HepG2 (cell line): Measurements from ENCODE around the gene LAPTM4A. TPM values are rescaled to one million over a fixed set of nuclear protein-coding genes. Genes with fewer than 3 reads are reported as not detected.

Experiments used
- ATAC-seq: fragments of 200-7000 bp; cut with Tn5 transposase; 3 replicates; pipeline ENCODE4 v1.9.1; 2020; ENCODE audit warnings: mild to moderate bottlenecking, moderate library complexity
- BruUV-seq: library from RNA; stranded (reverse); fragments of 400-500 nt; replicated peaks from 2 replicates; lab custom pipeline; 2021; lab: Mats Ljungman, UMichigan
- CTCF ChIA-PET: fragments of 300-600 bp; formaldehyde crosslinking; extraction: SDS; loops from one replicate; lab custom pipeline; 2021; ENCODE audit warnings: low total read pairs, inconsistent platforms, low intra/inter-chr PET ratio; lab: Yijun Ruan, JAX
- POLR2A ChIA-PET: fragments of 350-600 bp; sonication (Branson Sonifier 250); formaldehyde crosslinking; loops from one replicate; lab custom pipeline; 2020; ENCODE audit warnings: antibody characterized with exemption, inconsistent platforms; lab: Yijun Ruan, JAX
- DNase-seq: peaks from one replicate; pipeline ENCODE4 v3.0.0-alpha.2; 2015; ENCODE audit warnings: low spot score
- FAIRE-seq: peaks from 3 replicates; lab custom pipeline; 2011; peaks lifted over from hg19 to GRCh38; lab: Jason Lieb, UNC
- H2AFZ ChIP-seq: one replicate; pipeline ENCODE4 v1.6.1; 2011; ENCODE audit warnings: low read length, inconsistent platforms
- H3K27ac ChIP-seq: fragments of 300-600 bp; 3 replicates; pipeline ENCODE4 v1.8.0; 2011; ENCODE audit warnings: mixed run types, mild to moderate bottlenecking, mixed read lengths, low read length, inconsistent platforms; ENCODE audit not compliant: insufficient read depth; ENCODE audit errors: extremely low read length
- H3K27me3 ChIP-seq, 2 experiments: fragments of 200-600 bp in 1 of 2; 2 replicates in 1 of 2; 3 replicates in 1 of 2; pipeline versions ENCODE4 v1.6.0 to v1.8.0; 2011; ENCODE audit warnings: low read length in 2 of 2, mild to moderate bottlenecking in 2 of 2, moderate library complexity in 2 of 2, inconsistent platforms in 1 of 2; ENCODE audit not compliant: insufficient read depth in 2 of 2, control insufficient read depth in 1 of 2
- H3K36me3 ChIP-seq, 2 experiments: fragments of 200-600 bp in 1 of 2; replicated peaks in 1 of 2; 2 replicates in 1 of 2; 3 replicates in 1 of 2; pipeline versions ENCODE4 v1.5.1 to v1.8.0; 2011; ENCODE audit warnings: low read length in 2 of 2, inconsistent platforms in 1 of 2; ENCODE audit not compliant: insufficient read depth in 2 of 2, control insufficient read depth in 1 of 2
- H3K4me1 ChIP-seq: 2 replicates; pipeline ENCODE4 v1.5.1; 2012; ENCODE audit warnings: low read length, inconsistent platforms; ENCODE audit not compliant: insufficient read depth
- H3K4me2 ChIP-seq: 2 replicates; pipeline ENCODE4 v1.6.0; 2011; ENCODE audit warnings: low read depth, low read length, inconsistent platforms
- H3K4me3 ChIP-seq, 3 experiments: fragments of 200-600 bp in 1 of 3; sonication (generic), shearing (Covaris generic) in 1 of 3; replicated peaks in 1 of 3; 2 replicates each; pipeline ENCODE4 v1.5.1; 2011 to 2016; ENCODE audit warnings: low read length in 3 of 3, inconsistent platforms in 2 of 3, low read depth in 2 of 3, mild to moderate bottlenecking in 2 of 3, control low read depth in 1 of 3, mixed read lengths in 1 of 3; ENCODE audit not compliant: insufficient read depth in 1 of 3
- H3K79me2 ChIP-seq: one replicate; pipeline ENCODE4 v1.6.1; 2011; ENCODE audit warnings: low read length, inconsistent platforms; ENCODE audit not compliant: insufficient read depth
- H3K9ac ChIP-seq: 2 replicates; pipeline ENCODE4 v1.6.0; 2011; ENCODE audit warnings: mild to moderate bottlenecking, low read depth, low read length, inconsistent platforms; ENCODE audit not compliant: insufficient read depth
- H3K9me3 ChIP-seq: 2 replicates; pipeline ENCODE4 v1.5.1; 2012; ENCODE audit warnings: mild to moderate bottlenecking, low read length
- H4K20me1 ChIP-seq: 2 replicates; pipeline ENCODE4 v1.6.0; 2011; ENCODE audit warnings: inconsistent platforms, mild to moderate bottlenecking, low read length, moderate library complexity; ENCODE audit not compliant: insufficient read depth
- CCAR2 ChIP-seq: fragments of 200-400 bp; formaldehyde crosslinking; optimal IDR thresholded peaks from 2 replicates; pipeline ENCODE3; 2018; ENCODE audit warnings: low read depth, mild to moderate bottlenecking, low read length, moderate library complexity
- HCFC1 ChIP-seq: fragments of 150-350 bp; IDR thresholded peaks from 2 replicates; pipeline ENCODE4 v1.6.1; 2014; ENCODE audit warnings: low read depth, low read length
- KDM5A ChIP-seq: fragments of 200-600 bp; sonication (generic); IDR thresholded peaks from 2 replicates; pipeline ENCODE4 v1.7.0; 2018; ENCODE audit warnings: antibody characterized with exemption, mild to moderate bottlenecking, low read length, borderline replicate concordance
- KDM5B ChIP-seq: sonication (generic); formaldehyde crosslinking; IDR thresholded peaks from 2 replicates; pipeline ENCODE4 v1.4.0; 2020; ENCODE audit warnings: missing genetic modification reagents, mild to moderate bottlenecking, borderline replicate concordance
- MTF2 ChIP-seq: sonication (generic); formaldehyde crosslinking; IDR thresholded peaks from 2 replicates; pipeline ENCODE4 v1.5.0; 2020; ENCODE audit warnings: missing genetic modification reagents, borderline replicate concordance
- MYNN ChIP-seq: sonication (generic); formaldehyde crosslinking; IDR thresholded peaks from 2 replicates; pipeline ENCODE4 v1.4.0; 2020; ENCODE audit warnings: mild to moderate bottlenecking, low read depth, missing genetic modification reagents
- PAWR ChIP-seq: sonication (generic); formaldehyde crosslinking; IDR thresholded peaks from 2 replicates; pipeline ENCODE4 v1.4.0; 2020; ENCODE audit warnings: missing genetic modification reagents, mild to moderate bottlenecking, borderline replicate concordance
- U2AF2 ChIP-seq: fragments of 200-400 bp; formaldehyde crosslinking; IDR thresholded peaks from 2 replicates; pipeline ENCODE4 v1.6.1; 2017; ENCODE audit warnings: low read depth, mild to moderate bottlenecking, low read length
- ZFP82 ChIP-seq: sonication (generic); formaldehyde crosslinking; IDR thresholded peaks from 2 replicates; pipeline ENCODE4 v1.5.1; 2020; ENCODE audit warnings: mild to moderate bottlenecking, missing genetic modification reagents, borderline replicate concordance
- ZNF138 ChIP-seq: sonication (generic); formaldehyde crosslinking; IDR thresholded peaks from 2 replicates; pipeline ENCODE4 v1.5.0; 2020; ENCODE audit warnings: mild to moderate bottlenecking, low read depth, missing genetic modification reagents
- ZNF225 ChIP-seq: sonication (generic); formaldehyde crosslinking; IDR thresholded peaks from 2 replicates; pipeline ENCODE4 v1.4.0; 2020; ENCODE audit warnings: mild to moderate bottlenecking, missing genetic modification reagents
- ZNF24 ChIP-seq: fragments of 450-650 bp; IDR thresholded peaks from 2 replicates; pipeline ENCODE4 v1.6.1; 2017; ENCODE audit warnings: antibody characterized with exemption, mild to moderate bottlenecking
- ZNF263 ChIP-seq: sonication (generic); formaldehyde crosslinking; IDR thresholded peaks from 2 replicates; pipeline ENCODE4 v1.4.0; 2020; ENCODE audit warnings: missing genetic modification reagents
- ZNF331 ChIP-seq: sonication (generic); formaldehyde crosslinking; IDR thresholded peaks from 2 replicates; pipeline ENCODE4 v1.4.0; 2020; ENCODE audit warnings: missing genetic modification reagents
- ZNF552 ChIP-seq: sonication (generic); formaldehyde crosslinking; IDR thresholded peaks from 2 replicates; pipeline ENCODE4 v1.9.0; 2022; ENCODE audit warnings: missing genetic modification reagents, mild to moderate bottlenecking, borderline replicate concordance
- ZNF556 ChIP-seq: sonication (generic); formaldehyde crosslinking; IDR thresholded peaks from 2 replicates; pipeline ENCODE4 v1.4.0; 2020; ENCODE audit warnings: mild to moderate bottlenecking, missing genetic modification reagents, borderline replicate concordance
- ZNF564 ChIP-seq: sonication (generic); formaldehyde crosslinking; IDR thresholded peaks from 2 replicates; pipeline ENCODE4 v1.8.1; 2023; ENCODE audit warnings: mild to moderate bottlenecking, missing genetic modification reagents
- ZNF644 ChIP-seq: IDR thresholded peaks from 2 replicates; pipeline ENCODE4 v1.6.1; 2016; ENCODE audit warnings: low read depth
- WGBS: methylation state at CpG from one replicate; pipeline ENCODE4 v1.1.6; 2017; ENCODE audit warnings: low lambda C conversion rate; 5-methylcytosine and 5-hydroxymethylcytosine counted together
- in situ Hi-C: cut with HindIII; loops from 2 replicates; pipeline ENCODE4 v1.10.0; 2017; ENCODE audit warnings: low pct_unique_long_range_greater_than_20kb; ENCODE audit not compliant: extremely low pct_ligation_motif_present
- intact Hi-C: fragments of 100-400 bp; cut with micrococcal nuclease; formaldehyde crosslinking; loops from one replicate; pipeline ENCODE4 v1.10.0; 2022; ENCODE audit not compliant: unreplicated experiment
- polyA plus RNA-seq, 8 experiments: library from polyadenylated mRNA; depleted of rRNA in 3 of 8; stranded (reverse) in 7 of 8; unstranded in 1 of 8; fragments of >200 nt; fragmentation: Illumina TruSeq in 4 of 8; extraction: Trizol in 4 of 8; gene quantifications; 2 replicates each; pipeline versions ENCODE4 v1.2.1 to v1.2.3, GENCODE V29; 2011 to 2016; ENCODE audit warnings: low read depth in 4 of 8, missing spikeins in 1 of 8, mixed read lengths in 1 of 8; ENCODE audit not compliant: insufficient read depth in 1 of 8
- total RNA-seq, 5 experiments: library from RNA; depleted of rRNA; stranded (reverse); fragments of >200 nt; fragmentation: Illumina TruSeq; extraction: Trizol; gene quantifications; 2 replicates each; pipeline ENCODE4 v1.2.3, GENCODE V29; 2016; ENCODE audit warnings: low read depth in 1 of 5
- TF ChIP-seq, protein P1 (sequence below): sonication (generic); formaldehyde crosslinking; IDR thresholded peaks from 2 replicates; pipeline ENCODE4 v1.8.0; 2022; ENCODE audit warnings: mild to moderate bottlenecking, missing genetic modification reagents
- TF ChIP-seq, protein P2 (sequence below): sonication (generic); formaldehyde crosslinking; conservative IDR thresholded peaks from 2 replicates; pipeline ENCODE4 v1.8.1; 2023; ENCODE audit warnings: missing genetic modification reagents
- TF ChIP-seq, protein P3 (sequence below): sonication (generic); formaldehyde crosslinking; IDR thresholded peaks from 2 replicates; pipeline ENCODE4 v1.4.0; 2020; ENCODE audit warnings: mild to moderate bottlenecking, missing genetic modification reagents
- TF ChIP-seq, protein P4 (sequence below): sonication (generic); formaldehyde crosslinking; IDR thresholded peaks from 2 replicates; pipeline ENCODE4 v1.4.0; 2020; ENCODE audit warnings: missing genetic modification reagents, mild to moderate bottlenecking, borderline replicate concordance

The LAPTM4A gene
- total and polyA plus RNA-seq, 2 of the 13 experiments (the other 11 are each of a cell fraction or from before 2014, with no cell fraction given) = 116 to 558 TPM

DNA sequence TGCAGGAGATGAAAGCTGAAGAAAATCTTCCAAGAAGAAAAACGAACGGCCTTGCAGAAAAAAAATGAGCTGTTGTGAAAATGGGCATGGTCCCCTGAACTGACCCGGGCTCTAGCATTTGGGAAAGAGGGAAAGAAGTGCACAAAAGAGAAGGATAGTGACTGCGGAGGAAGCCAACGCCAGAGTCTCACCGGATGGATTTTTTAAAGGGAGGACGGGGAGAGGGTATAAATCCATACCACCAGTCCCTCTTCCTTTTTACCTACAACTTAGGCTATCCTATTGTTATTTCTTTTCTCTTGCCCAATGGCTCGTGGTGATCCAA lies 62.1 kb downstream of the LAPTM4A start:
- 2% methylated on average over 8 of the region's 8 CpGs for WGBS
- Histone ChIP-seq H3K4me2 (peak overlapping the region; percentile 92), H3K79me2 (peaks cover 22% of the 10 kb centered on the region), H3K9ac (peak overlapping the region; percentile 69), H3K4me3 (peak overlapping the region; percentile 75 to 90 (median 78)), H3K27me3 (no peaks in the 10 kb centered on the region; a peak in 1 of 5 replicates), H3K36me3 (peaks cover 3 to 8% of the 10 kb centered on the region in 2 experiments; a peak in 4 of 5 replicates), H3K27ac (peak overlapping the region; percentile 70), H3K9me3 (no peaks in the 10 kb centered on the region), H2AFZ (peak overlapping the region; percentile 55), H3K4me1 (peaks cover 30% of the 10 kb centered on the region), H4K20me1 (no peaks in the 10 kb centered on the region)
- BruUV-seq = no TSS peak
- in situ Hi-C loops = no loop called here
- CTCF ChIA-PET = interaction anchor here (2.0 kb wide), 1 partner anchor 109 kb away, joined by 5 read pairs; no protein-coding TSS in a partner anchor
- DNase-seq (no peak), ATAC-seq (peak; percentile 19), FAIRE-seq (no peak)
- POLR2A ChIA-PET = interaction anchor here (0.5 to 2.0 kb wide), 9 partner anchors 18 to 236 kb away, joined by 3 to 28 read pairs (median 8); partner anchors contain the start of genes LAPTM4A and TTC32
- intact Hi-C loops = no loop called here
- 0 out of 2 replicates have a peak, but pooled peaks have one; percentile 4 for TF ChIP-seq PAWR (CRISPR knock-in tag)
- TF ChIP-seq KDM5A = peak; percentile 26; the same call in 1 of the 2 replicates
- no peak for TF ChIP-seq MTF2 (CRISPR knock-in tag)
- no peak for TF ChIP-seq KDM5B
- TF ChIP-seq ZNF331 = peak; percentile 10; the same call in 1 of the 2 replicates
- TF ChIP-seq, protein P1, sequence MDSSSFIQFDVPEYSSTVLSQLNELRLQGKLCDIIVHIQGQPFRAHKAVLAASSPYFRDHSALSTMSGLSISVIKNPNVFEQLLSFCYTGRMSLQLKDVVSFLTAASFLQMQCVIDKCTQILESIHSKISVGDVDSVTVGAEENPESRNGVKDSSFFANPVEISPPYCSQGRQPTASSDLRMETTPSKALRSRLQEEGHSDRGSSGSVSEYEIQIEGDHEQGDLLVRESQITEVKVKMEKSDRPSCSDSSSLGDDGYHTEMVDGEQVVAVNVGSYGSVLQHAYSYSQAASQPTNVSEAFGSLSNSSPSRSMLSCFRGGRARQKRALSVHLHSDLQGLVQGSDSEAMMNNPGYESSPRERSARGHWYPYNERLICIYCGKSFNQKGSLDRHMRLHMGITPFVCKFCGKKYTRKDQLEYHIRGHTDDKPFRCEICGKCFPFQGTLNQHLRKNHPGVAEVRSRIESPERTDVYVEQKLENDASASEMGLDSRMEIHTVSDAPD (CRISPR knock-in tag) = no peak
- TF ChIP-seq CCAR2 = no peak
- TF ChIP-seq, protein P2, sequence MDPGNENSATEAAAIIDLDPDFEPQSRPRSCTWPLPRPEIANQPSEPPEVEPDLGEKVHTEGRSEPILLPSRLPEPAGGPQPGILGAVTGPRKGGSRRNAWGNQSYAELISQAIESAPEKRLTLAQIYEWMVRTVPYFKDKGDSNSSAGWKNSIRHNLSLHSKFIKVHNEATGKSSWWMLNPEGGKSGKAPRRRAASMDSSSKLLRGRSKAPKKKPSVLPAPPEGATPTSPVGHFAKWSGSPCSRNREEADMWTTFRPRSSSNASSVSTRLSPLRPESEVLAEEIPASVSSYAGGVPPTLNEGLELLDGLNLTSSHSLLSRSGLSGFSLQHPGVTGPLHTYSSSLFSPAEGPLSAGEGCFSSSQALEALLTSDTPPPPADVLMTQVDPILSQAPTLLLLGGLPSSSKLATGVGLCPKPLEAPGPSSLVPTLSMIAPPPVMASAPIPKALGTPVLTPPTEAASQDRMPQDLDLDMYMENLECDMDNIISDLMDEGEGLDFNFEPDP = 0 out of 2 replicates have a peak, but pooled peaks have one; percentile 52
- no peak for TF ChIP-seq ZNF138
- TF ChIP-seq, protein P3, sequence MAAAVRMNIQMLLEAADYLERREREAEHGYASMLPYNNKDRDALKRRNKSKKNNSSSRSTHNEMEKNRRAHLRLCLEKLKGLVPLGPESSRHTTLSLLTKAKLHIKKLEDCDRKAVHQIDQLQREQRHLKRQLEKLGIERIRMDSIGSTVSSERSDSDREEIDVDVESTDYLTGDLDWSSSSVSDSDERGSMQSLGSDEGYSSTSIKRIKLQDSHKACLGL (CRISPR knock-in tag) = no peak
- 0 out of 2 replicates have a peak, but pooled peaks have one; percentile 5 for TF ChIP-seq ZNF564
- TF ChIP-seq ZNF556 (CRISPR knock-in tag) = no peak
- no peak for TF ChIP-seq ZNF552 (CRISPR knock-in tag)
- TF ChIP-seq, protein P4, sequence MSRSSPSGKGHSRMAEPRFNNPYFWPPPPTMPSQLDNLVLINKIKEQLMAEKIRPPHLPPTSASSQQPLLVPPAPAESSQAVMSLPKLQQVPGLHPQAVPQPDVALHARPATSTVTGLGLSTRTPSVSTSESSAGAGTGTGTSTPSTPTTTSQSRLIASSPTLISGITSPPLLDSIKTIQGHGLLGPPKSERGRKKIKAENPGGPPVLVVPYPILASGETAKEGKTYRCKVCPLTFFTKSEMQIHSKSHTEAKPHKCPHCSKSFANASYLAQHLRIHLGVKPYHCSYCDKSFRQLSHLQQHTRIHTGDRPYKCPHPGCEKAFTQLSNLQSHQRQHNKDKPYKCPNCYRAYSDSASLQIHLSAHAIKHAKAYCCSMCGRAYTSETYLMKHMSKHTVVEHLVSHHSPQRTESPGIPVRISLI (CRISPR knock-in tag) = 0 out of 2 replicates have a peak, but pooled peaks have one; percentile 5
- no peak for TF ChIP-seq U2AF2
- TF ChIP-seq ZNF225 (CRISPR knock-in tag) = no peak
- TF ChIP-seq ZNF263 (CRISPR knock-in tag) = peak; percentile 75
- 0 out of 2 replicates have a peak, but pooled peaks have one; percentile 13 for TF ChIP-seq MYNN (CRISPR knock-in tag)
- TF ChIP-seq ZNF644 = 0 out of 2 replicates have a peak, but pooled peaks have one; percentile 6
- no peak for TF ChIP-seq HCFC1
- no peak for TF ChIP-seq ZNF24
- no peak for TF ChIP-seq ZFP82
